ENCODE measurements around the gene CT45A9.
"Not testable (repeated sequence)": the region's sequence is repeated elsewhere in the genome, so short reads cannot be mapped to it uniquely, and the experiment has no call there.

CT45A9 gene, protein sequence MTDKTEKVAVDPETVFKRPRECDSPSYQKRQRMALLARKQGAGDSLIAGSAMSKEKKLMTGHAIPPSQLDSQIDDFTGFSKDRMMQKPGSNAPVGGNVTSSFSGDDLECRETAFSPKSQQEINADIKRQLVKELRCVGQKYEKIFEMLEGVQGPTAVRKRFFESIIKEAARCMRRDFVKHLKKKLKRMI

DNA sequence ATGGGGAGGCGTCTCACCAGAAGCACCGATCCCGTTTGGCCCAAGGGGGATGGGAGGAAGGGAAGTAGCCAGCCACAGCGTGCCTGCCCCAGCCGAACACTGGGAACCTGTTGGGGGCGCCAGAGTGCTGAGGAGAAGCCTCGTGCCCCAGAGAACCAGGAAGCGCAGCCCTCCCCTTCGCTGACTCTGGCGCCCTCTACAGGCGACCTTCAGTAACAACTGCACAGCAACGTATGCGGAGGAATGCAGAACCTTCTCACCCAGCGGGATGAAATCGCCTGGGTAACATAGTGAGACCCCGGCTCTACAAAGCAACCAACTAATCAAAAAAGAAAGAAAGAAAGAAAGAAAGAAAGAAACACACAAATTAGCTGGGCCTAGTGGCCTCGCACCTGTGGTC lies at the start of gene CT45A9:
TSS of gene CT45A9 (minus strand) at position 101 of the 400 bp plus-strand sequence. CDS start 3,751 bp downstream, outside the sequence.
- DNase-seq = not testable (repeated sequence)

DNA sequence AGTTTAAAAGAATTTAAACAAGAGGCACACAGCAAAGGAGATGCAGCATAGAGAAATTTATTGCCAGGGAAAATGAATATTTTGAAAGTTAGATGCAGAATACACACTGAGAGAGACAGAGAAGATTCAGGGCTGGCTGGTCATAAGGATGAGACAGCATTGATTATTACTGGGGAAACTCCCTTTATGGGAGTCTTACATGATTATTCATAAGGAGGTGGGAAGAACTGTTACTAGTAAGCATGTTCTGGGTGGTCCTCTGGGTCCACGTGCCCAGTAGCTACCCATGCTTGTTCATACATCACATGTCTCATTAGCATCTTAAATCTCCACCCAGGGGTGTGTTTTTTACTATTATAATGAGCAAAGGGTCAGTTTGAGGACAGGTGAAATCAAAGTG lies 48.9 kb upstream of the CT45A9 start:
- DNase-seq = not testable (repeated sequence)

DNA sequence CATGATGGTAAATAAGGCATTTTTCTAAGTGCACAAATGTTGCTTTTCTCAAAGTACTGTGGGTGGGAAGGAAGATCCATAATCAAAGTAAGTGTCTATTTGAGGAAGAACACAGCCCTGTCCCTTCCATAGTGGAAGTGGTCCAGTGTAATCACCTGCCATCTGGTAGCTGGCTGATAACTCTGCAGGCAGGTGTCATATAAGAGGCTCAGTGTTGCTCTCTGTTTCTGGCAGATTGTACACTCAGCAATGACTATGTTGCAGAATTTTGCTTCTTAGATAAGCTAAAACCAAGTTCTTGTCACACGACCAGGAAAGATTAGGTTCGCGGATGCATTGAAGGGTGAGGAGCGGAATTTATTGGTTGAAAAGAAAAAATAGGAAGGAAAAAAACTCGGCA lies 42.8 kb upstream of the CT45A9 start:
- DNase-seq = no peak

DNA sequence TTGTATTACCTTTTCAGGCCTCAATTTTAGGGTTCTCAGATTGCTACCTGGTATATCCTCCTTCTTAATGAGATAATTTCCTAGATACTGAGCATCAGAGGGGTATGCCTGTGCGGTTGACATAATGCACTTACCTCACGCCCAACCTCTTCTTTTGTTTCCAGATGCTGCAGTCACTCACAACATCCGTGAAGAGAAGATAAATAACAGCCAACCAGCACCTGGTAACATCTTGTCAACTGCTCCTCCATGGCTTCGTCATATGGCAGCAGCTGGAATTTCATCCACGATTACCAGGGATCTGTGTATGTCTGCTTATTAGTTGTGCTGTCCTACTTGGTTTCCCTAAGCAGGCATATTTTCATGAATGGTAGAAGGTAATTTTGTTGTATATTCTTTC lies 38.6 kb upstream of the CT45A9 start:
- DNase-seq = no peak

DNA sequence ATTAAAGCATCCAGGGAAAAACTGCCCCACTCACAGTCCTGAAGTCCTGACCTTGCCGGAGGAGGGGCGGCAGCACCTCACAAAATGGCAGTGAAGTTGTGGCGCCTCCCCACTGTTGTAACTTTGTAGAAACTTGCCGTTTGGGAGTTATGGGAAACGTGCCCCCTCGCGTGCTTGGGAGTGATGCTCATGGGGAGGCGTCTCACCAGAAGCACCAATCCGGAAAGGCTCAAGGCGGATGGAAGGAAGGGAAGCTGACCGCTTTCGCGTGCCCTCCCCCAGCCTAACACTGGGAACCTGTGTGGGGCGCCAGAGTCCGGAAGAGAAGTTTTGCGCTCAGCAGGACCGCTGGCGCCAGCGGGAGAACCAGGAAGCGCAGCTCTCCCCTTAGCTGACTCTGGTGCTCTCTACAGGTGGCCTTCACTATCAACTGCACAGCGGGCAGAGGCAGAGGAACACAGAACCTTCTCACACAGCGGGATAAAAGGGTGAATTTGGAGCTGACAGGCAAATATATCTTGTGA lies 21.7 kb upstream of the CT45A9 start, which contains the start of the genes CT45A10 and SAGE1:
TSS of gene CT45A10 (minus strand) at position 151 of the 524 bp plus-strand sequence. CDS start 8,100 bp downstream, outside the sequence.
TSS of gene SAGE1 (plus strand) at position 423 of the 524 bp plus-strand sequence. CDS start 2,527 bp downstream, outside the sequence.
- DNase-seq = no peak

DNA sequence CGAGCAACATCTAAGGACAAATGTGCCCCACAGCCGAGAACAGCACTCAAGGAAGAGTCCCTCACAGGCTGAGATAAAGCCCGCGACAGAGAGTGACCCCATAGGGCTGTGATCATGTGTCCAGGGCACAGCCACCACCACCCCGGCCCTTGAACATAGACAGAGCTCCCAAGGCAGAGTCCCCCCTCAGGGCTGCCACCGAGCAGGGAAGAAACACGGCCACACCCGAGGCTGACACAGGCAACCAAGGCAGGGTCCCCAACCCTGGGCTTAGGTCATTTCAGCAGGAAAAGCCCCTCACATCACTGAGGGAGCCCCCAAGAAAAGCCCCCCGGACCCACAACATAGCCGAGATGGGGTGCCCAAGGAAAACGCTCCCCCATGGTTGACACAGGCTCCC lies 21.2 kb upstream of the CT45A9 start:
- no peak for DNase-seq

DNA sequence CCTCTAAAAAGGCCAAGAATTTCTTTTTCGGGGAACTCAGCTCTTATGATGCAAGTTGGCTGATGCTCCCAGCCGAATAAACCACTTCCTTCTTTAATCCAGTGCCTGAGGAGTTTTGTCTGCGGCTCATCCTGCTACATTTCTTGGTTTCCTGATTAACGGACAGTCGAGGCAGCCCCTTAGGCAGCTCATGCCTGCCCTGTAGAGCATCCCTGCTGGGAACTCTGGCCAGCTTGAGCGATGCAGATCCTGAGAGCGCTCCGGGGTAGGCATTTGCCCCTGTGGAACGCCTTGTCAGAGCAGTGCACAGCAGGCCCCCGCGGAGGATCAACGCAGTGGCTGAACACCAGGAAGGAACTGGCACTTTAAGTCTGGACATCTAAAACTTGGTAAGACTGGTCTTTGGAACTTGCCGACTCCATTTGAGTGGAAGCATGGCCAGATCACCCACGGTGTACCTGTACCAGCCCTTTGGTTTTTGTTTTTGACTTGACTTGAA lies 18.5 kb upstream of the CT45A9 start:
- no peak for DNase-seq

DNA sequence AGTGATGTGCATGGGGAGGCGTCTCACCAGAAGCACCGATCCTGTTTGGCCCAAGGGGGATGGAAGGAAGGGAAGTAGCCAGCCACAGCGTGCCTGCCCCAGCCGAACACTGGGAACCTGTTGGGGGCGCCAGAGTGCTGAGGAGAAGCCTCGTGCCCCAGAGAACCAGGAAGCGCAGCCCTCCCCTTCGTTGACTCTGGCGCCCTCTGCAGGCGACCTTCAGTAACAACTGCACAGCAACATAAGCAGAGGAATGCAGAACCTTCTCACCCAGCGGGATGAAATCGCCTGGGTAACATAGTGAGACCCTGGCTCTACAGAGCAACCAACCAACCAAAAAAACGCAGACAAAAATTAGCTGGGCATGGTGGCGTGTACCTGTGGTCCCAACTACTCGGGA lies 17.4 kb upstream of the CT45A9 start:
- DNase-seq = not testable (repeated sequence)

DNA sequence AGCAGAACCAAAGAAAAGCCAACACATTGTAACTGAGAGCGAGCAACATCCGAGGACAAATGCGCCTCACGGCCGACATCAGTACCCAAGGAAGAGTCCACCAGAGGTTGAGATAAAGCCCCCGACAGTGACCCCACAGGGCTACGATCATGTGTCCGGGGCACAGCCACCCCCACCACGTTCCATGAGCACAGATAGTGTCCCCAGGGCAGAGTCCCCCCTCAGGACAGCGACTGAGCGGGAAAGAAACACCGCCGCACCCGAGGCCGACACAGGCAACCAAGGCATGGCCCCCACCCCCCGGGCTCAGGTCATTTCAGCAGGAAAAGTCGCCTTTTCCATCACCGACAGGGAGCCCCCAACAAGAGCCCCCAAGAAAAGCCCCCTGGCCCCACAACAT lies 16.6 kb upstream of the CT45A9 start:
- not testable (repeated sequence) for DNase-seq

DNA sequence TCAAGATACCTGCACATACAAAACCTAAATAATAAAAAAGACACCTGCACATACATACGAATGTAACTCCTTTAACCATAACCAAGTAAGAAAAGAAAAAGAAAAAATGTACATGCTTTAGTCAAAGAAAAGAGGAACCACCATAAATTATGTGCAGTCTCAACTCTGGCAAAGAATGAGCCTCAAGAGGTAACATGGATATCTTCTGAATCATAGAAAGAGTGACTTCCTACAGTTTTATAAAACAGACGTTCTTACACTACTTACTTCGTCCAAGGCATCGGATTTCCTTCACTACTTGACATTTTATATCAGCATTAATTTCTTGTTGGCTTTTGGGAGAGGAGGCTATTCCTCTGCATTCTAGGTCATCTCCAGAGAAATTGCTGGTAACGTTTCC lies 11.1 kb upstream of the CT45A9 start:
- not testable (repeated sequence) for DNase-seq

DNA sequence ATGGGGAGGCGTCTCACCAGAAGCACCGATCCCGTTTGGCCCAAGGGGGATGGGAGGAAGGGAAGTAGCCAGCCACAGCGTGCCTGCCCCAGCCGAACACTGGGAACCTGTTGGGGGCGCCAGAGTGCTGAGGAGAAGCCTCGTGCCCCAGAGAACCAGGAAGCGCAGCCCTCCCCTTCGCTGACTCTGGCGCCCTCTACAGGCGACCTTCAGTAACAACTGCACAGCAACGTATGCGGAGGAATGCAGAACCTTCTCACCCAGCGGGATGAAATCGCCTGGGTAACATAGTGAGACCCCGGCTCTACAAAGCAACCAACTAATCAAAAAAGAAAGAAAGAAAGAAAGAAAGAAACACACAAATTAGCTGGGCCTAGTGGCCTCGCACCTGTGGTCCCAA lies 17.2 kb downstream of the CT45A9 start, which contains the start of gene CT45A8:
TSS of gene CT45A8 (minus strand) at position 101 of the 400 bp plus-strand sequence. CDS start 3,755 bp downstream, outside the sequence.
- not testable (repeated sequence) for DNase-seq

DNA sequence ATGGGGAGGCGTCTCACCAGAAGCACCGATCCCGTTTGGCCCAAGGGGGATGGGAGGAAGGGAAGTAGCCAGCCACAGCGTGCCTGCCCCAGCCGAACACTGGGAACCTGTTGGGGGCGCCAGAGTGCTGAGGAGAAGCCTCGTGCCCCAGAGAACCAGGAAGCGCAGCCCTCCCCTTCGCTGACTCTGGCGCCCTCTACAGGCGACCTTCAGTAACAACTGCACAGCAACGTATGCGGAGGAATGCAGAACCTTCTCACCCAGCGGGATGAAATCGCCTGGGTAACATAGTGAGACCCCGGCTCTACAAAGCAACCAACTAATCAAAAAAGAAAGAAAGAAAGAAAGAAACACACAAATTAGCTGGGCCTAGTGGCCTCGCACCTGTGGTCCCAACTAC lies 34.4 kb downstream of the CT45A9 start, which contains the start of gene CT45A7:
TSS of gene CT45A7 (minus strand) at position 101 of the 400 bp plus-strand sequence. CDS start 3,747 bp downstream, outside the sequence.
- not testable (repeated sequence) for DNase-seq

DNA sequence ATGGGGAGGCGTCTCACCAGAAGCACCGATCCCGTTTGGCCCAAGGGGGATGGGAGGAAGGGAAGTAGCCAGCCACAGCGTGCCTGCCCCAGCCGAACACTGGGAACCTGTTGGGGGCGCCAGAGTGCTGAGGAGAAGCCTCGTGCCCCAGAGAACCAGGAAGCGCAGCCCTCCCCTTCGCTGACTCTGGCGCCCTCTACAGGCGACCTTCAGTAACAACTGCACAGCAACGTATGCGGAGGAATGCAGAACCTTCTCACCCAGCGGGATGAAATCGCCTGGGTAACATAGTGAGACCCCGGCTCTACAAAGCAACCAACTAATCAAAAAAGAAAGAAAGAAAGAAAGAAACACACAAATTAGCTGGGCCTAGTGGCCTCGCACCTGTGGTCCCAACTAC lies 51.7 kb downstream of the CT45A9 start, which contains the start of gene CT45A2:
TSS of gene CT45A2 (minus strand) at position 101 of the 400 bp plus-strand sequence. CDS start 3,747 bp downstream, outside the sequence.
- DNase-seq = not testable (repeated sequence)

Measured in NCI-H1105 treated with DMSO at 0.1 percent for 48 hours (cell line).